SK-N-SH (cell line): ENCODE results near the gene UBASH3B. TPM values are rescaled to one million over a fixed set of nuclear protein-coding genes. Genes with fewer than 3 reads are reported as not detected.

Experiments used
- CTCF ChIA-PET: fragments of 300-600, 350-600 bp; formaldehyde crosslinking; extraction: SDS; loops from one replicate; lab custom pipeline; 2021; lab: Yijun Ruan, JAX
- POLR2A ChIA-PET: fragments of 350-600 bp; sonication (Branson Sonifier 250); formaldehyde crosslinking; extraction: SDS; loops from one replicate; lab custom pipeline; 2020; ENCODE audit warnings: antibody characterized with exemption, inconsistent platforms; lab: Yijun Ruan, JAX
- DNase-seq: peaks from one replicate; pipeline ENCODE4 v3.0.0; 2012
- H2AFZ ChIP-seq: fragments of 200-600 bp; sonication (generic); 2 replicates; pipeline ENCODE4 v1.8.1; 2016; ENCODE audit warnings: antibody characterized with exemption, mild to moderate bottlenecking, low read depth
- H3F3A ChIP-seq: fragments of 200-600 bp; sonication (generic); replicated peaks from 2 replicates; pipeline ENCODE3; 2016; ENCODE audit warnings: antibody characterized with exemption, mild to moderate bottlenecking; ENCODE audit not compliant: insufficient read depth
- H3K27ac ChIP-seq, 2 experiments: fragments of 200-500 bp in 1 of 2; fragments of 200-600 bp in 1 of 2; sonication (Bioruptor generic) in 1 of 2; sonication (generic), shearing (Covaris generic) in 1 of 2; 2 replicates each; pipeline versions ENCODE4 v1.5.1 to v1.6.1; 2014 to 2016; ENCODE audit warnings: low read depth in 2 of 2, inconsistent platforms in 1 of 2, low read length in 1 of 2, mild to moderate bottlenecking in 1 of 2, mixed read lengths in 1 of 2
- H3K27me3 ChIP-seq: fragments of 200-600 bp; sonication (generic), shearing (Covaris generic); 2 replicates; pipeline ENCODE4 v1.6.1; 2016; ENCODE audit warnings: mixed run types; ENCODE audit not compliant: insufficient read depth
- H3K36me3 ChIP-seq, 2 experiments: fragments of 200-500 bp in 1 of 2; fragments of 200-600 bp in 1 of 2; sonication (Bioruptor generic) in 1 of 2; sonication (generic) in 1 of 2; replicated peaks in 1 of 2; 2 replicates each; pipeline versions ENCODE3 to v1.5.1; 2014 to 2016; ENCODE audit warnings: low read length in 1 of 2, mild to moderate bottlenecking in 1 of 2; ENCODE audit not compliant: insufficient read depth in 2 of 2, control insufficient read depth in 1 of 2
- H3K4me1 ChIP-seq, 2 experiments: fragments of 200-500 bp in 1 of 2; fragments of 200-600 bp in 1 of 2; sonication (Bioruptor generic) in 1 of 2; sonication (generic), shearing (Covaris generic) in 1 of 2; 2 replicates each; pipeline versions ENCODE4 v1.5.1 to v1.6.1; 2014 to 2016; ENCODE audit warnings: low read depth in 1 of 2, low read length in 1 of 2, mixed run types in 1 of 2; ENCODE audit not compliant: insufficient read depth in 2 of 2, control insufficient read depth in 1 of 2
- H3K4me2 ChIP-seq: fragments of 200-600 bp; sonication (generic), shearing (Covaris generic); 2 replicates; pipeline ENCODE4 v1.6.1; 2017; ENCODE audit warnings: mixed run types
- H3K4me3 ChIP-seq, 2 experiments: fragments of 200-500 bp in 1 of 2; fragments of 200-600 bp in 1 of 2; sonication (Bioruptor generic) in 1 of 2; sonication (generic), shearing (Covaris generic) in 1 of 2; 2 replicates each; pipeline versions ENCODE4 v1.5.1 to v1.8.1; 2014 to 2016; ENCODE audit warnings: low read depth in 2 of 2, inconsistent platforms in 1 of 2, low read length in 1 of 2, mild to moderate bottlenecking in 1 of 2, mixed read lengths in 1 of 2, moderate library complexity in 1 of 2
- H3K79me2 ChIP-seq: fragments of 200-600 bp; sonication (generic); 2 replicates; pipeline ENCODE4 v1.8.1; 2017; ENCODE audit warnings: mild to moderate bottlenecking; ENCODE audit not compliant: insufficient read depth
- H3K9ac ChIP-seq: fragments of 200-600 bp; sonication (generic); 2 replicates; pipeline ENCODE4 v1.6.1; 2017; ENCODE audit warnings: mixed run types
- H3K9me2 ChIP-seq: fragments of 200-600 bp; sonication (generic); 2 replicates; pipeline ENCODE4 v1.6.1; 2017; ENCODE audit warnings: mixed run types
- H3K9me3 ChIP-seq: fragments of 200-600 bp; sonication (generic); 2 replicates; pipeline ENCODE4 v1.6.1; 2017; ENCODE audit warnings: mixed run types, mild to moderate bottlenecking, moderate library complexity
- H4K20me1 ChIP-seq: fragments of 200-600 bp; sonication (generic); 2 replicates; pipeline ENCODE4 v1.6.1; 2017; ENCODE audit warnings: mild to moderate bottlenecking, mixed run types; ENCODE audit not compliant: insufficient read depth
- CHD2 ChIP-seq: fragments of 150-350 bp; IDR thresholded peaks from 2 replicates; pipeline ENCODE4 v1.6.1; 2018; ENCODE audit warnings: low read length; ENCODE audit not compliant: partially characterized antibody
- CTCF ChIP-seq: fragments of 200-600 bp; sonication (generic); IDR thresholded peaks from 2 replicates; pipeline ENCODE4 v1.6.1; 2017; ENCODE audit warnings: antibody characterized with exemption, mild to moderate bottlenecking, moderate library complexity
- ELF1 ChIP-seq: IDR thresholded peaks from 2 replicates; pipeline ENCODE4 v1.4.0; 2012
- EP300 ChIP-seq, 2 experiments: IDR thresholded peaks; 2 replicates each; pipeline versions ENCODE4 v1.4.0 to v1.6.1; 2012; ENCODE audit warnings: borderline replicate concordance in 1 of 2, low read depth in 1 of 2, low read length in 1 of 2
- FOXM1 ChIP-seq: IDR thresholded peaks from 2 replicates; pipeline ENCODE4 v1.4.0; 2012; ENCODE audit warnings: low read depth, mild to moderate bottlenecking
- GABPA ChIP-seq: IDR thresholded peaks from 2 replicates; pipeline ENCODE4 v1.4.0; 2012; ENCODE audit warnings: low read depth, mild to moderate bottlenecking
- GATA2 ChIP-seq: sonication (generic); formaldehyde crosslinking; IDR thresholded peaks from 2 replicates; pipeline ENCODE4 v1.5.0; 2020; ENCODE audit warnings: mild to moderate bottlenecking, missing genetic modification reagents
- MAX ChIP-seq: IDR thresholded peaks from 2 replicates; pipeline ENCODE4 v1.4.0; 2012; ENCODE audit warnings: low read depth
- MEF2A ChIP-seq: IDR thresholded peaks from 2 replicates; pipeline ENCODE4 v1.4.0; 2012; ENCODE audit warnings: low read depth, borderline replicate concordance
- MXI1 ChIP-seq: IDR thresholded peaks from 2 replicates; pipeline ENCODE4 v1.6.1; 2012; ENCODE audit warnings: mild to moderate bottlenecking, low read depth, low read length, improper control_type of control experiment
- NFIC ChIP-seq: IDR thresholded peaks from 2 replicates; pipeline ENCODE4 v1.4.0; 2012; ENCODE audit warnings: borderline replicate concordance
- NRF1 ChIP-seq: IDR thresholded peaks from 2 replicates; pipeline ENCODE4 v1.6.1; 2012; ENCODE audit warnings: low read depth, mild to moderate bottlenecking, low read length
- POLR2AphosphoS5 ChIP-seq: IDR thresholded peaks from 2 replicates; pipeline ENCODE4 v1.6.1; 2012; ENCODE audit warnings: low read depth, low read length
- RAD21 ChIP-seq: IDR thresholded peaks from 2 replicates; pipeline ENCODE4 v1.6.1; 2012; ENCODE audit warnings: mild to moderate bottlenecking, low read length
- RCOR1 ChIP-seq: fragments of 150-350 bp; IDR thresholded peaks from 2 replicates; pipeline ENCODE4 v1.6.1; 2017; ENCODE audit warnings: antibody characterized with exemption, low read length
- REST ChIP-seq: IDR thresholded peaks from 2 replicates; pipeline ENCODE4 v1.6.1; 2012; ENCODE audit warnings: mild to moderate bottlenecking, low read depth, low read length, moderate library complexity
- RFX5 ChIP-seq: IDR thresholded peaks from 2 replicates; pipeline ENCODE4 v1.6.1; 2012; ENCODE audit warnings: mild to moderate bottlenecking, improper control_type of control experiment, low read length
- RXRA ChIP-seq: IDR thresholded peaks from 2 replicates; pipeline ENCODE4 v1.4.0; 2012; ENCODE audit warnings: low read depth, mild to moderate bottlenecking, borderline replicate concordance
- TAF1 ChIP-seq: IDR thresholded peaks from 2 replicates; pipeline ENCODE4 v1.6.1; 2012; ENCODE audit warnings: low read depth, mild to moderate bottlenecking, low read length, moderate library complexity, borderline replicate concordance
- TCF12 ChIP-seq: IDR thresholded peaks from 2 replicates; pipeline ENCODE4 v1.4.0; 2012
- TEAD4 ChIP-seq: IDR thresholded peaks from 2 replicates; pipeline ENCODE4 v1.4.0; 2012; ENCODE audit warnings: mild to moderate bottlenecking, borderline replicate concordance; ENCODE audit not compliant: insufficient read depth
- USF2 ChIP-seq: fragments of 150-350 bp; IDR thresholded peaks from 2 replicates; pipeline ENCODE4 v1.6.1; 2017; ENCODE audit warnings: antibody characterized with exemption, low read length, low read depth, borderline replicate concordance
- YY1 ChIP-seq: IDR thresholded peaks from 2 replicates; pipeline ENCODE4 v1.4.0; 2012; ENCODE audit warnings: low read depth, mild to moderate bottlenecking
- ZBTB33 ChIP-seq: IDR thresholded peaks from 2 replicates; pipeline ENCODE4 v1.4.0; 2012; ENCODE audit warnings: low read depth, borderline replicate concordance
- WGBS: methylation state at CpG from one replicate; pipeline ENCODE4 v1.1.6; 2017; ENCODE audit warnings: low lambda C conversion rate; 5-methylcytosine and 5-hydroxymethylcytosine counted together
- polyA plus RNA-seq, 3 experiments: library from polyadenylated mRNA; depleted of rRNA; stranded (reverse); fragments of >200 nt; gene quantifications; 2 replicates each; pipeline ENCODE4 v1.2.3, GENCODE V29; 2012

UBASH3B gene
- polyA plus RNA-seq, 1 of the 3 experiments (the other 2 are of a cell fraction): 10.4 TPM

- H3K4me3 ChIP-seq: no peak overlapping the region
- H3K27me3 ChIP-seq: no peaks in the 10 kb centered on the region
- H3K9ac ChIP-seq: no peak overlapping the region
- H3K4me1 ChIP-seq: peaks cover 0 to 4% of the 10 kb centered on the region in 2 experiments; a peak in 1 of 4 replicates
- TF ChIP-seq RAD21 (no peak), YY1 (no peak), RCOR1 (no peak), NFIC (no peak), ZBTB33 (no peak), CTCF (no peak), GATA2 (CRISPR knock-in tag) (no peak), MAX (0 out of 2 replicates have a peak, but pooled peaks have one; percentile 15), ELF1 (peak; percentile 34; the same call in 1 of the 2 replicates), CHD2 (no peak), POLR2AphosphoS5 (no peak), RXRA (no peak), NRF1 (no peak), USF2 (no peak), EP300 (IDR thresholded peaks at IDR 0.05; ENCODE audit: borderline replicate concordance in 1 of 2, low read depth in 1 of 2, low read length in 1 of 2) (no peak), RFX5 (no peak), FOXM1 (no peak), MEF2A (no peak), TCF12 (peak; percentile 39; the same call in 1 of the 2 replicates), MXI1 (no peak), TAF1 (no peak), GABPA (no peak), REST (no peak), TEAD4 (no peak)
- no peak overlapping the region; the same call in 1 of the 2 replicates for H3K4me2 ChIP-seq
- no peak for DNase-seq
- H3F3A ChIP-seq: peaks cover 1% of the 10 kb centered on the region
- H3K36me3 ChIP-seq: no peaks in the 10 kb centered on the region
- H3K9me3 ChIP-seq: no peaks in the 10 kb centered on the region
- no peaks in the 10 kb centered on the region for H4K20me1 ChIP-seq
- ChIA-PET POLR2A (no interaction called here), CTCF (interaction anchor here (1.0 to 5.3 kb wide), 4 partner anchors 26 to 219 kb away, joined by 3 to 62 read pairs (median 14); no protein-coding TSS in a partner anchor)
- H3K9me2 ChIP-seq: no peaks in the 10 kb centered on the region
- peak overlapping the region; percentile 69 for H2AFZ ChIP-seq
- H3K27ac ChIP-seq: no peak overlapping the region
- H3K79me2 ChIP-seq: no peaks in the 10 kb centered on the region
- 67% methylated on average over 4 of the region's 8 CpGs for WGBS
Measured at GRCh38 chr11:122634501-122634900, 21.0 kb upstream of the UBASH3B start.
